Sigmoid colon (tissue), 4 donors: ENCODE results near the gene LCP1.

Experiments used
- EP300 ChIP-seq, 4 donors: sonication (generic); formaldehyde crosslinking; IDR thresholded peaks; one replicate each; pipeline ENCODE4 v1.6.1; 2017; ENCODE audit warnings: antibody characterized with exemption in 4 of 4
- POLR2A ChIP-seq, 2 donors: fragments of 450-650 bp; IDR thresholded peaks; one replicate each; pipeline ENCODE4 v1.6.1; 2016; ENCODE audit warnings: antibody characterized with exemption in 2 of 2, mild to moderate bottlenecking in 2 of 2, moderate library complexity in 2 of 2
- POLR2AphosphoS5 ChIP-seq, 4 donors: sonication (generic); formaldehyde crosslinking; IDR thresholded peaks; one replicate each; pipeline ENCODE4 v1.6.1; 2017; ENCODE audit warnings: antibody characterized with exemption in 4 of 4
- TF ChIP-seq, protein P1 (sequence below), 4 experiments: fragments of 450-650 bp in 3 of 4; fragments of 200-600 bp in 1 of 4; IDR thresholded peaks; one replicate each; pipeline ENCODE4 v1.5.1; 2016 to 2019; ENCODE audit warnings: antibody characterized with exemption in 4 of 4, mild to moderate bottlenecking in 3 of 4, moderate library complexity in 2 of 4

DNA sequence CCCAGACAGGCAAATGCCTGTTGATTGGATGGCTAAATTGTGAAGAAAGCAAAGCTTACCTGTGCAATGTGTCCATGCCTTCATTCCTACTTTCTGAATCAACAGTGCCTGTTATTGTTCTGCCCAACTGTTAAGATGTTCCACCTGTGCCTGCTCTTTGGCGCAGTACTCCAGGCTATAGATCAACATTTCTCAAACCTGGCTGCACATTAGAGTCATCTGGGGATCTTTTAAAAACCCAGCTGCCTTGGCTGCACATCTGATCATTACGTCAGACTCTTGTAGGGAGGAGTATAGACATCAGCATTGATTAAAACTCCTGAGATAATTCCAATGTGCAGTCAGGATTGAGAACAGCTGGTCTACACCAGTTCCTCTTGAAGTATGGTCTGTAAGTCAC, 60.9 kb downstream of the LCP1 start:
- TF ChIP-seq, protein P1, sequence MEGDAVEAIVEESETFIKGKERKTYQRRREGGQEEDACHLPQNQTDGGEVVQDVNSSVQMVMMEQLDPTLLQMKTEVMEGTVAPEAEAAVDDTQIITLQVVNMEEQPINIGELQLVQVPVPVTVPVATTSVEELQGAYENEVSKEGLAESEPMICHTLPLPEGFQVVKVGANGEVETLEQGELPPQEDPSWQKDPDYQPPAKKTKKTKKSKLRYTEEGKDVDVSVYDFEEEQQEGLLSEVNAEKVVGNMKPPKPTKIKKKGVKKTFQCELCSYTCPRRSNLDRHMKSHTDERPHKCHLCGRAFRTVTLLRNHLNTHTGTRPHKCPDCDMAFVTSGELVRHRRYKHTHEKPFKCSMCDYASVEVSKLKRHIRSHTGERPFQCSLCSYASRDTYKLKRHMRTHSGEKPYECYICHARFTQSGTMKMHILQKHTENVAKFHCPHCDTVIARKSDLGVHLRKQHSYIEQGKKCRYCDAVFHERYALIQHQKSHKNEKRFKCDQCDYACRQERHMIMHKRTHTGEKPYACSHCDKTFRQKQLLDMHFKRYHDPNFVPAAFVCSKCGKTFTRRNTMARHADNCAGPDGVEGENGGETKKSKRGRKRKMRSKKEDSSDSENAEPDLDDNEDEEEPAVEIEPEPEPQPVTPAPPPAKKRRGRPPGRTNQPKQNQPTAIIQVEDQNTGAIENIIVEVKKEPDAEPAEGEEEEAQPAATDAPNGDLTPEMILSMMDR (IDR thresholded peaks at IDR 0.05), result no peak
- TF ChIP-seq EP300 (IDR thresholded peaks at IDR 0.05) (no peak), POLR2AphosphoS5 (IDR thresholded peaks at IDR 0.05) (no peak), POLR2A (IDR thresholded peaks at IDR 0.05) (no peak)
